Liver (tissue), 9 donors: ENCODE data around the gene LYPD3. TPM values are rescaled to one million over a fixed set of nuclear protein-coding genes. Genes with fewer than 3 reads are reported as not detected.

Experiments used
- DNase-seq: peaks from one replicate; pipeline ENCODE4 v3.0.0-alpha.2; 2017; ENCODE audit warnings: low spot score
- H3K27ac ChIP-seq, 2 donors: one replicate each; pipeline ENCODE4 v1.7.0; 2013; ENCODE audit warnings: inconsistent platforms in 2 of 2, low read length in 2 of 2, control low read depth in 1 of 2, low read depth in 1 of 2, mild to moderate bottlenecking in 1 of 2
- H3K27me3 ChIP-seq, 4 donors: one replicate each; pipeline versions ENCODE4 v1.6.1 to v1.7.0; 2013; ENCODE audit warnings: low read length in 3 of 4, inconsistent platforms in 1 of 4, mild to moderate bottlenecking in 1 of 4, moderate library complexity in 1 of 4; ENCODE audit not compliant: control insufficient read depth in 4 of 4, insufficient read depth in 4 of 4
- H3K36me3 ChIP-seq, 4 donors: one replicate each; pipeline versions ENCODE4 v1.6.1 to v1.7.0; 2013; ENCODE audit warnings: low read length in 3 of 4, mild to moderate bottlenecking in 3 of 4, low read depth in 1 of 4, moderate library complexity in 1 of 4; ENCODE audit not compliant: control insufficient read depth in 4 of 4, insufficient read depth in 3 of 4
- H3K4me1 ChIP-seq, 4 donors: one replicate each; pipeline versions ENCODE4 v1.6.1 to v1.7.0; 2013; ENCODE audit warnings: low read length in 3 of 4, mild to moderate bottlenecking in 3 of 4, moderate library complexity in 1 of 4; ENCODE audit not compliant: control insufficient read depth in 4 of 4, insufficient read depth in 4 of 4
- H3K4me3 ChIP-seq, 3 donors: one replicate each; pipeline versions ENCODE4 v1.6.1 to v1.7.0; 2013; ENCODE audit warnings: low read length in 3 of 3, control low read depth in 1 of 3, low read depth in 1 of 3, mild to moderate bottlenecking in 1 of 3
- H3K9ac ChIP-seq, 2 donors: one replicate each; pipeline ENCODE4 v1.7.0; 2013; ENCODE audit warnings: low read length in 2 of 2, mild to moderate bottlenecking in 2 of 2, moderate library complexity in 2 of 2, control low read depth in 1 of 2, low read depth in 1 of 2
- H3K9me3 ChIP-seq, 4 donors: one replicate each; pipeline versions ENCODE4 v1.6.1 to v1.7.0; 2013; ENCODE audit warnings: low read length in 3 of 4; ENCODE audit not compliant: control insufficient read depth in 4 of 4
- CTCF ChIP-seq: fragments of 150-350 bp; IDR thresholded peaks from 2 replicates; pipeline ENCODE4 v1.5.1; 2017; ENCODE audit warnings: improper control_type of control experiment, low read depth, low read length; ENCODE audit not compliant: missing input control
- EGR1 ChIP-seq, 2 donors: IDR thresholded peaks; 2 replicates each; pipeline ENCODE4 v1.6.1; 2016 to 2018; ENCODE audit warnings: antibody characterized with exemption in 2 of 2, low read depth in 2 of 2
- FOXA1 ChIP-seq: IDR thresholded peaks from 2 replicates; pipeline ENCODE4 v1.6.1; 2016; ENCODE audit warnings: antibody characterized with exemption
- FOXA2 ChIP-seq: IDR thresholded peaks from 2 replicates; pipeline ENCODE4 v1.6.1; 2016; ENCODE audit warnings: antibody characterized with exemption
- HNF4A ChIP-seq, 2 donors: conservative IDR thresholded peaks; 2 replicates each; pipeline ENCODE4 v1.6.1; 2016; ENCODE audit warnings: antibody characterized with exemption in 2 of 2, mild to moderate bottlenecking in 2 of 2
- HNF4G ChIP-seq: IDR thresholded peaks from 2 replicates; pipeline ENCODE4 v1.6.1; 2016; ENCODE audit warnings: antibody characterized with exemption
- JUND ChIP-seq, 2 donors: IDR thresholded peaks; 2 replicates each; pipeline ENCODE4 v1.6.1; 2016; ENCODE audit warnings: antibody characterized with exemption in 2 of 2
- MAX ChIP-seq: IDR thresholded peaks from 2 replicates; pipeline ENCODE4 v1.6.1; 2016; ENCODE audit warnings: antibody characterized with exemption
- NR2F2 ChIP-seq: IDR thresholded peaks from 2 replicates; pipeline ENCODE4 v1.6.1; 2016; ENCODE audit warnings: antibody characterized with exemption
- RAD21 ChIP-seq, 2 donors: IDR thresholded peaks; 2 replicates each; pipeline ENCODE4 v1.6.1; 2016; ENCODE audit warnings: antibody characterized with exemption in 2 of 2, mild to moderate bottlenecking in 2 of 2
- REST ChIP-seq: IDR thresholded peaks from 2 replicates; pipeline ENCODE4 v1.6.1; 2016; ENCODE audit warnings: antibody characterized with exemption, mild to moderate bottlenecking
- RXRA ChIP-seq, 2 donors: IDR thresholded peaks; 2 replicates each; pipeline ENCODE4 v1.6.1; 2017 to 2018; ENCODE audit warnings: antibody characterized with exemption in 2 of 2, mild to moderate bottlenecking in 1 of 2
- SP1 ChIP-seq: IDR thresholded peaks from 2 replicates; pipeline ENCODE4 v1.6.1; 2018; ENCODE audit warnings: antibody characterized with exemption, mild to moderate bottlenecking
- TAF1 ChIP-seq: conservative IDR thresholded peaks from 2 replicates; pipeline ENCODE4 v1.6.1; 2016; ENCODE audit warnings: antibody characterized with exemption, mild to moderate bottlenecking
- YY1 ChIP-seq: IDR thresholded peaks from 2 replicates; pipeline ENCODE4 v1.6.1; 2016; ENCODE audit warnings: antibody characterized with exemption, mild to moderate bottlenecking
- WGBS: extraction: QIAGEN DNeasy Blood & Tissue Kit; methylation state at CpG from one replicate; pipeline ENCODE4 v1.1.7; 2013; 5-methylcytosine and 5-hydroxymethylcytosine counted together
- polyA plus RNA-seq, 2 donors: library from polyadenylated mRNA; stranded (reverse) in 1 of 2; unstranded in 1 of 2; fragments of 200-250 nt in 1 of 2; fragments of >200 nt in 1 of 2; fragmentation: Nextera tagmentation in 1 of 2; extraction: Ambion mirVana in 1 of 2; gene quantifications; one replicate each; pipeline versions ENCODE4 v1.2.1 to v1.2.3, GENCODE V29; 2013 to 2015
- total RNA-seq, 2 donors: library from RNA; depleted of rRNA; stranded (reverse); fragments of >200 nt; gene quantifications; one replicate each; pipeline ENCODE4 v1.2.3, GENCODE V29; 2014
- TF ChIP-seq, protein P1 (sequence below): IDR thresholded peaks from 2 replicates; pipeline ENCODE4 v1.6.1; 2016; ENCODE audit warnings: antibody characterized with exemption
- TF ChIP-seq, protein P2 (sequence below): IDR thresholded peaks from 2 replicates; pipeline ENCODE4 v1.6.1; 2016; ENCODE audit warnings: antibody characterized with exemption
- donor health status: healthy.
- donor health status: healthy.
- donor health status: healthy.
- donor health status: healthy.
- donor health status: healthy.

The LYPD3 gene
- total and polyA plus RNA-seq, 4 donors = 0.08 to 0.38 (median 0.18) TPM

- no peak overlapping the region for H3K27ac ChIP-seq
- no peaks in the 10 kb centered on the region for H3K36me3 ChIP-seq
- no peak overlapping the region for H3K4me3 ChIP-seq
- H3K4me1 ChIP-seq = no peaks in the 10 kb centered on the region
- no peak overlapping the region for H3K9ac ChIP-seq
- no peaks in the 10 kb centered on the region for H3K9me3 ChIP-seq
- no peaks in the 10 kb centered on the region for H3K27me3 ChIP-seq
- TF ChIP-seq MAX = no peak
- TF ChIP-seq CTCF = no peak
- TF ChIP-seq, protein P1, sequence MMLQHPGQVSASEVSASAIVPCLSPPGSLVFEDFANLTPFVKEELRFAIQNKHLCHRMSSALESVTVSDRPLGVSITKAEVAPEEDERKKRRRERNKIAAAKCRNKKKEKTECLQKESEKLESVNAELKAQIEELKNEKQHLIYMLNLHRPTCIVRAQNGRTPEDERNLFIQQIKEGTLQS = no peak
- no peak for TF ChIP-seq HNF4G
- no peak for TF ChIP-seq RAD21 (IDR thresholded peaks at IDR 0.05)
- no peak for TF ChIP-seq RXRA (IDR thresholded peaks at IDR 0.05)
- TF ChIP-seq HNF4A (conservative IDR thresholded peaks at IDR 0.05) = no peak
- TF ChIP-seq TAF1 = no peak
- no peak for TF ChIP-seq EGR1 (IDR thresholded peaks at IDR 0.05; ENCODE audit: low read depth in 2 of 2)
- no peak for TF ChIP-seq FOXA1
- TF ChIP-seq FOXA2 = no peak
- no peak for DNase-seq
- 75% methylated on average over 4 of the region's 4 CpGs for WGBS
Measured at GRCh38 chr19:43416951-43417623, 48.3 kb downstream of the LYPD3 start.

DNA sequence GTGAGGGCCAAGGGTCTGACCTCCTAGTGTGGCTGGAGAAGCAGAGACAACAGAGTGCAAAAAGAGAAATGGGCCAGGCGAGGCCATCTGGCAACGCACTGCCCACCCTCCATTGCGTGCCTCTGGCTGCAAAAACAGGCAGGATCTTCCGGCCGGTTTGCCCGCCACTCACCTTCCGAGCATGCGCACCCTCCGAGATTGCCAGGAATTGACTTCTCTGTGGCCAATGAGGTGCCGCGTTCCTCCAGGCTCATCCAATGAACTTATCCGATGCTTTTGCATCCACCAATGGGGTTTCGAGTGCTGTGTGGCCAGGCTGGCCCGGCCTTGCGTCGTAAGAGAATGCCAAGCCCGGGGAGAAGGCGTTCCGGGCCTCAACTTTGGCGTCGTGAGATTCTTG is 50.9 kb downstream of the LYPD3 start, which contains the start of gene TEX101:
Gene TEX101 (plus strand): TSS at position 337 of the 400 bp plus-strand sequence. CDS start 1,030 bp downstream, outside the sequence.
- Histone ChIP-seq H3K36me3 (no peaks in the 10 kb centered on the region), H3K4me3 (no peak within 1 kb of the TSS), H3K9me3 (no peaks in the 10 kb centered on the region), H3K27me3 (no peaks in the 10 kb centered on the region), H3K27ac (no peak within 1 kb of the TSS), H3K4me1 (no peaks in the 10 kb centered on the region), H3K9ac (no peak within 1 kb of the TSS)
- WGBS = 96% methylated on average over 21 of the region's 21 CpGs
- TF ChIP-seq RXRA (IDR thresholded peaks at IDR 0.05) (no peak), YY1 (no peak), FOXA2 (no peak), REST (no peak), CTCF (no peak), HNF4A (conservative IDR thresholded peaks at IDR 0.05) (no peak), JUND (IDR thresholded peaks at IDR 0.05) (no peak), RAD21 (IDR thresholded peaks at IDR 0.05) (no peak), HNF4G (no peak), NR2F2 (no peak), SP1 (no peak)
- TF ChIP-seq, protein P2, sequence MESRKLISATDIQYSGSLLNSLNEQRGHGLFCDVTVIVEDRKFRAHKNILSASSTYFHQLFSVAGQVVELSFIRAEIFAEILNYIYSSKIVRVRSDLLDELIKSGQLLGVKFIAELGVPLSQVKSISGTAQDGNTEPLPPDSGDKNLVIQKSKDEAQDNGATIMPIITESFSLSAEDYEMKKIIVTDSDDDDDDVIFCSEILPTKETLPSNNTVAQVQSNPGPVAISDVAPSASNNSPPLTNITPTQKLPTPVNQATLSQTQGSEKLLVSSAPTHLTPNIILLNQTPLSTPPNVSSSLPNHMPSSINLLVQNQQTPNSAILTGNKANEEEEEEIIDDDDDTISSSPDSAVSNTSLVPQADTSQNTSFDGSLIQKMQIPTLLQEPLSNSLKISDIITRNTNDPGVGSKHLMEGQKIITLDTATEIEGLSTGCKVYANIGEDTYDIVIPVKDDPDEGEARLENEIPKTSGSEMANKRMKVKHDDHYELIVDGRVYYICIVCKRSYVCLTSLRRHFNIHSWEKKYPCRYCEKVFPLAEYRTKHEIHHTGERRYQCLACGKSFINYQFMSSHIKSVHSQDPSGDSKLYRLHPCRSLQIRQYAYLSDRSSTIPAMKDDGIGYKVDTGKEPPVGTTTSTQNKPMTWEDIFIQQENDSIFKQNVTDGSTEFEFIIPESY = no peak
- no peak for DNase-seq
